ENCODE results near the gene EVX2. TPM values are rescaled to one million over a fixed set of nuclear protein-coding genes. Genes with fewer than 3 reads are reported as not detected.

EVX2 gene
- total and polyA plus RNA-seq, 2 donors (not counting 1 experiment from before 2014, with no cell fraction given), result not detected

GRCh38 chr2:176122052-176122682 lies 38.4 kb upstream of the EVX2 start:
- ATAC-seq (ENCODE audit: low read depth), result no peak
- ChIA-PET POLR2A (no interaction called here), CTCF (interaction anchor here (1.2 kb wide), 1 partner anchor 333 kb away, joined by 3 read pairs; no protein-coding TSS in a partner anchor)
- Histone ChIP-seq H3K36me3 (replicated peaks in 1 of 2; ENCODE audit: control extremely low read depth in 1 of 2, control insufficient read depth in 1 of 2, extremely low read depth in 1 of 2, insufficient read depth in 2 of 2, low read length in 1 of 2) (no peaks in the 10 kb centered on the region), H3K9me3 (ENCODE audit: control extremely low read depth in 1 of 3, control insufficient read depth in 2 of 3, insufficient read depth in 1 of 3, low read length in 2 of 3) (peaks cover 0 to 51% (median 0%) of the 10 kb centered on the region in 3 donors), H4K20me1 (ENCODE audit: control insufficient read depth, insufficient read depth, low read length, poor library complexity, severe bottlenecking) (no peaks in the 10 kb centered on the region), H3K27me3 (replicated peaks in 1 of 4; ENCODE audit: control extremely low read depth in 1 of 4, control insufficient read depth in 3 of 4, insufficient read depth in 4 of 4, low read length in 3 of 4) (peaks cover 0 to 94% (median 75%) of the 10 kb centered on the region in 4 experiments), H3K4me3 (ENCODE audit: control extremely low read depth in 1 of 5, extremely low read depth in 1 of 5, insufficient read depth in 1 of 5, low read depth in 2 of 5, low read length in 4 of 5) (peak overlapping the region in 2 of 5 experiments; percentile 26 to 33), H3K27ac (ENCODE audit: low read length in 2 of 2) (no peak overlapping the region), H3K9ac (ENCODE audit: low read length) (peak overlapping the region; percentile 26), H3K4me1 (ENCODE audit: control insufficient read depth in 2 of 2, insufficient read depth in 2 of 2, low read length in 2 of 2) (peaks cover 5 to 35% of the 10 kb centered on the region in 2 donors), H2AFZ (ENCODE audit: insufficient read depth, low read depth, low read length, poor library complexity, severe bottlenecking) (peak overlapping the region; percentile 40), H3K4me2 (replicated peaks; ENCODE audit: low read depth, low read length, poor library complexity, severe bottlenecking) (peak overlapping the region; percentile 72), H3K79me2 (ENCODE audit: control insufficient read depth, insufficient read depth, low read length) (no peaks in the 10 kb centered on the region)
- H3K9me3 Mint-ChIP-seq (ENCODE audit: insufficient read depth), result peaks cover 2% of the 10 kb centered on the region
- no peak overlapping the region for H3K27ac Mint-ChIP-seq
- no peak for DNase-seq
- peaks cover 11% of the 10 kb centered on the region for H3K4me1 Mint-ChIP-seq
- 8% methylated on average over 43 of the region's 47 CpGs for WGBS (ENCODE audit: insufficient coverage)
- intact Hi-C loops (cut with micrococcal nuclease), result no loop called here
- H3K4me3 Mint-ChIP-seq, result peak overlapping the region; percentile 54
- peak; percentile 92 for TF ChIP-seq EZH2 (IDR thresholded peaks at IDR 0.05; ENCODE audit: borderline replicate concordance, insufficient read depth, low read depth, low read length, poor library complexity, severe bottlenecking)
- TF ChIP-seq, protein P1, sequence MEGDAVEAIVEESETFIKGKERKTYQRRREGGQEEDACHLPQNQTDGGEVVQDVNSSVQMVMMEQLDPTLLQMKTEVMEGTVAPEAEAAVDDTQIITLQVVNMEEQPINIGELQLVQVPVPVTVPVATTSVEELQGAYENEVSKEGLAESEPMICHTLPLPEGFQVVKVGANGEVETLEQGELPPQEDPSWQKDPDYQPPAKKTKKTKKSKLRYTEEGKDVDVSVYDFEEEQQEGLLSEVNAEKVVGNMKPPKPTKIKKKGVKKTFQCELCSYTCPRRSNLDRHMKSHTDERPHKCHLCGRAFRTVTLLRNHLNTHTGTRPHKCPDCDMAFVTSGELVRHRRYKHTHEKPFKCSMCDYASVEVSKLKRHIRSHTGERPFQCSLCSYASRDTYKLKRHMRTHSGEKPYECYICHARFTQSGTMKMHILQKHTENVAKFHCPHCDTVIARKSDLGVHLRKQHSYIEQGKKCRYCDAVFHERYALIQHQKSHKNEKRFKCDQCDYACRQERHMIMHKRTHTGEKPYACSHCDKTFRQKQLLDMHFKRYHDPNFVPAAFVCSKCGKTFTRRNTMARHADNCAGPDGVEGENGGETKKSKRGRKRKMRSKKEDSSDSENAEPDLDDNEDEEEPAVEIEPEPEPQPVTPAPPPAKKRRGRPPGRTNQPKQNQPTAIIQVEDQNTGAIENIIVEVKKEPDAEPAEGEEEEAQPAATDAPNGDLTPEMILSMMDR (IDR thresholded peaks at IDR 0.05), result no peak
- H3K27me3 Mint-ChIP-seq, result peaks cover 78% of the 10 kb centered on the region
